Upper lobe of left lung (tissue), 6 donors: ENCODE data around the gene CTNNBL1. TPM values are rescaled to one million over a fixed set of nuclear protein-coding genes. Genes with fewer than 3 reads are reported as not detected.
"Not testable (repeated sequence)": the region's sequence is repeated elsewhere in the genome, so short reads cannot be mapped to it uniquely, and the experiment has no call there.

Experiments
- ATAC-seq, 2 donors: fragments of 200-7000 bp; cut with Tn5 transposase; one replicate each; pipeline ENCODE4 v1.9.1; 2022; ENCODE audit warnings: mild to moderate bottlenecking in 2 of 2, moderate library complexity in 2 of 2; ENCODE audit not compliant: low FRiP score in 2 of 2
- DNase-seq, 2 donors: peaks; one replicate each; pipeline ENCODE4 v3.0.0-alpha.2; 2019 to 2020
- H3K27ac ChIP-seq, 4 donors: fragments of 200-600 bp; sonication (generic); one replicate each; pipeline ENCODE4 v1.5.1; 2016 to 2019
- H3K27me3 ChIP-seq, 4 donors: fragments of 200-600 bp; sonication (generic); one replicate each; pipeline ENCODE4 v1.5.1; 2017 to 2019
- H3K36me3 ChIP-seq, 4 donors: fragments of 200-600 bp; sonication (generic); one replicate each; pipeline ENCODE4 v1.5.1; 2016 to 2019
- H3K4me1 ChIP-seq, 4 donors: fragments of 200-600 bp; sonication (generic); one replicate each; pipeline ENCODE4 v1.5.1; 2018 to 2019
- H3K4me3 ChIP-seq, 4 donors: fragments of 200-600 bp; sonication (generic); one replicate each; pipeline ENCODE4 v1.5.1; 2017 to 2019; ENCODE audit warnings: mild to moderate bottlenecking in 2 of 4, moderate library complexity in 1 of 4
- H3K9me3 ChIP-seq, 4 donors: fragments of 200-600 bp; sonication (generic); one replicate each; pipeline ENCODE4 v1.5.1; 2018 to 2019
- EP300 ChIP-seq, 4 donors: sonication (generic); formaldehyde crosslinking; IDR thresholded peaks; one replicate each; pipeline ENCODE4 v1.5.1; 2017; ENCODE audit warnings: antibody characterized with exemption in 4 of 4, control low read depth in 2 of 4
- POLR2A ChIP-seq, 4 donors: fragments of 450-650 bp; IDR thresholded peaks; one replicate each; pipeline ENCODE4 v1.5.1; 2016 to 2017; ENCODE audit warnings: antibody characterized with exemption in 4 of 4, mild to moderate bottlenecking in 2 of 4
- POLR2AphosphoS5 ChIP-seq, 2 donors: sonication (generic); formaldehyde crosslinking; IDR thresholded peaks; one replicate each; pipeline ENCODE4 v1.5.1; 2017; ENCODE audit warnings: antibody characterized with exemption in 2 of 2
- WGBS, 2 donors: methylation state at CpG; one replicate each; pipeline ENCODE4 v1.1.5; 2017 to 2018; 5-methylcytosine and 5-hydroxymethylcytosine counted together
- total RNA-seq, 6 donors: library from RNA; depleted of rRNA in 4 of 6; stranded (reverse); fragments of >200 nt in 4 of 6; gene quantifications; one replicate each; pipeline versions ENCODE4 v1.1.0 to v1.2.1, GENCODE V29; 2016 to 2021
- TF ChIP-seq, protein P1 (sequence below), 6 experiments: fragments of 450-650 bp in 4 of 6; fragments of 200-600 bp in 2 of 6; sonication (generic) in 2 of 6; IDR thresholded peaks; one replicate each; pipeline ENCODE4 v1.5.1; 2016 to 2019; ENCODE audit warnings: antibody characterized with exemption in 6 of 6
- donor health status: DM: no; HTN: no; CAD: no; lungs with moderate emphysema.
- donor health status: DM: no; HTN: yes; CAD: no; lungs with severe emphysema.

Gene CTNNBL1
- total RNA-seq, 6 donors from 2014 or later: 25.1 to 61.0 (median 29.1) TPM

DNA sequence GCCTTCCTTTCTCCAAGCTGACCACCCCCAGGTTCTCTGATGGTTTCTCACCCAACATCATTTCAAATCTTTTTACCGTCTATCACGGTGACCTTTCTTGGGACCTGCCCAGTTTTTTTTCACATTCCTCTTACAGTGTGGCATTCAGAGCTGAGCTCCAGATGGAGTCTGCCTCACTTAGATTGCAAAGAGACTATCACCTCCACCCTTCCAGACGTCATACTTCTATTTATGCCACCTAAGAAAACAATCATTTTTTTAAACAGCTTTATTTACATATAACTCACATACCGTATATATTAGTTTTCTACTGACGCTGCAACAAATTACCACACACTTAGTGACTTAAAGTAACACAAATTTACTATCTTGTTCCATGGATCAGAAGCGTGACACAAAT is 32.3 kb upstream of the CTNNBL1 start:
- Histone ChIP-seq H3K27me3 (no peaks in the 10 kb centered on the region), H3K4me3 (no peak overlapping the region), H3K36me3 (no peaks in the 10 kb centered on the region), H3K27ac (no peak overlapping the region), H3K4me1 (no peaks in the 10 kb centered on the region), H3K9me3 (no peaks in the 10 kb centered on the region)
- 75 to 78% methylated on average over 6 of the region's 6 CpGs for WGBS, 2 donors
- TF ChIP-seq, protein P1, sequence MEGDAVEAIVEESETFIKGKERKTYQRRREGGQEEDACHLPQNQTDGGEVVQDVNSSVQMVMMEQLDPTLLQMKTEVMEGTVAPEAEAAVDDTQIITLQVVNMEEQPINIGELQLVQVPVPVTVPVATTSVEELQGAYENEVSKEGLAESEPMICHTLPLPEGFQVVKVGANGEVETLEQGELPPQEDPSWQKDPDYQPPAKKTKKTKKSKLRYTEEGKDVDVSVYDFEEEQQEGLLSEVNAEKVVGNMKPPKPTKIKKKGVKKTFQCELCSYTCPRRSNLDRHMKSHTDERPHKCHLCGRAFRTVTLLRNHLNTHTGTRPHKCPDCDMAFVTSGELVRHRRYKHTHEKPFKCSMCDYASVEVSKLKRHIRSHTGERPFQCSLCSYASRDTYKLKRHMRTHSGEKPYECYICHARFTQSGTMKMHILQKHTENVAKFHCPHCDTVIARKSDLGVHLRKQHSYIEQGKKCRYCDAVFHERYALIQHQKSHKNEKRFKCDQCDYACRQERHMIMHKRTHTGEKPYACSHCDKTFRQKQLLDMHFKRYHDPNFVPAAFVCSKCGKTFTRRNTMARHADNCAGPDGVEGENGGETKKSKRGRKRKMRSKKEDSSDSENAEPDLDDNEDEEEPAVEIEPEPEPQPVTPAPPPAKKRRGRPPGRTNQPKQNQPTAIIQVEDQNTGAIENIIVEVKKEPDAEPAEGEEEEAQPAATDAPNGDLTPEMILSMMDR (IDR thresholded peaks at IDR 0.05): no peak
- TF ChIP-seq POLR2AphosphoS5 (IDR thresholded peaks at IDR 0.05) (no peak), EP300 (IDR thresholded peaks at IDR 0.05) (no peak), POLR2A (IDR thresholded peaks at IDR 0.05) (no peak)
- ATAC-seq: no peak
- no peak for DNase-seq

DNA sequence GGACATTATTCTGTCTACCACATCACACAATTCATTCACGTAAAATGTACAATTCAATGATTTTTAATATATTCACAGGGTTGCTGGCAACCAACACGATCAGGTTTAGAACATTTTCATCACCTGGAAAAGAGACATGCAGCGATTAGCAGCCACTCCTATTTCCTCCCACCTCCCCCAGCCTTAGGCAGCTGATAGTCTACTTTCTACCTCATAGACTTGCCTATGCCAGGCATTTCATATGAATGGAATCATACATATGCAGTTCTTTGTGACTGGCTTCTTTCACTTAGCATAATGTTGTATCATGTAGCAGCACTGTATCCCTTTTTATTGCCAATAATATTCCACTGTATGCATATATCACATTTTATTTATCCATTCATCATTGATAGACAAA is 31.5 kb upstream of the CTNNBL1 start:
- H3K27me3 ChIP-seq: no peaks in the 10 kb centered on the region
- TF ChIP-seq POLR2A (IDR thresholded peaks at IDR 0.05) (no peak), EP300 (IDR thresholded peaks at IDR 0.05) (no peak), POLR2AphosphoS5 (IDR thresholded peaks at IDR 0.05) (no peak)
- TF ChIP-seq, protein P1 (IDR thresholded peaks at IDR 0.05): no peak
- no peak overlapping the region for H3K4me3 ChIP-seq
- no peaks in the 10 kb centered on the region for H3K36me3 ChIP-seq
- no peak for DNase-seq
- no peaks in the 10 kb centered on the region for H3K9me3 ChIP-seq
- H3K4me1 ChIP-seq: no peaks in the 10 kb centered on the region
- ATAC-seq: no peak
- no peak overlapping the region for H3K27ac ChIP-seq
- 62 to 78% methylated on average over 3 of the region's 3 CpGs for WGBS, 2 donors

DNA sequence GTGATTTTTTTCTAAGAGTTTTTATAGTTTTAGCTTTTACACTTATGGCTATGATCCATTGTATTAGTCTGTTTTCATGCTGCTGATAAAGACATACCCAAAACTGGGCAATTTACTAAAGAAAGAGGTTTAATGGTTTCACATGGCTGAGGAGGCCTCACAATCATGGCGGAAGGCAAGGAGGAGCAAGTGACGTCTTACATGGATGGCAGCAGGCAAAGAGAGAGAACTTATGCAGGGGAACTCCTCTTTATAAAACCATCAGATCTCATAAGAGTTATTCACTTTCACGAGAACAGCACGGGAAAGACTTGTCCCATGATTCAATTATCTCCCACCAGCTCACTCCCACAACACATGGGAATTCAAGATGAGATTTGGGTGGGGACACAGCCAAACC is 29.2 kb upstream of the CTNNBL1 start:
- H3K9me3 ChIP-seq, DNase-seq, H3K36me3 ChIP-seq, H3K4me3 ChIP-seq, H3K27ac ChIP-seq, H3K4me1 ChIP-seq, H3K27me3 ChIP-seq, ATAC-seq: not testable (repeated sequence)
- WGBS, 2 donors: 96 to 97% methylated on average over 4 of the region's 4 CpGs

DNA sequence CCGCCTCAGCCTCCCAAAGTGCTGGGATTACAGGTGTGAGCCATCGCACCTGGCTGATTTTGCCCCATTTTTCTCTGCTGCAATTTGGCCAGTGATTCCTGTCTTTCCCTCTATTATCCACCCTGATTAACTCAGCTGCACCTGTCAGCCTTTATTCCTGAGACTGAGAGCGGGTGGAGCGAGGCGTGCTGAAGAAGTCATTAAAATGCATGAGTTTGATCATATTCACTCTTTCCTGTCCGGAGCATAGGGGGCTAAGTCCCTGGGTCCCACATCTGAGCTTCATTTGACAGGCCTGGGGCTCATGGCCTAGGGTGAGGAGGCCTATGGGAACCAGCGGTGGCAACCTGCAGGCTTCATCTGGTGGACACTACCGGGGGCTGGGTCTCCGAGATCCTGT is 25.7 kb upstream of the CTNNBL1 start:
- no peak overlapping the region for H3K27ac ChIP-seq
- WGBS, 2 donors: 90 to 97% methylated on average over 9 of the region's 9 CpGs
- DNase-seq (no peak), ATAC-seq (no peak)
- H3K36me3 ChIP-seq: no peaks in the 10 kb centered on the region
- H3K9me3 ChIP-seq: no peaks in the 10 kb centered on the region
- H3K4me1 ChIP-seq: peaks cover 0 to 6% (median 0%) of the 10 kb centered on the region in 4 donors
- H3K27me3 ChIP-seq: no peaks in the 10 kb centered on the region
- TF ChIP-seq, protein P1 (IDR thresholded peaks at IDR 0.05): no peak
- TF ChIP-seq POLR2A (IDR thresholded peaks at IDR 0.05) (no peak), EP300 (IDR thresholded peaks at IDR 0.05) (no peak), POLR2AphosphoS5 (IDR thresholded peaks at IDR 0.05) (no peak)
- no peak overlapping the region for H3K4me3 ChIP-seq

DNA sequence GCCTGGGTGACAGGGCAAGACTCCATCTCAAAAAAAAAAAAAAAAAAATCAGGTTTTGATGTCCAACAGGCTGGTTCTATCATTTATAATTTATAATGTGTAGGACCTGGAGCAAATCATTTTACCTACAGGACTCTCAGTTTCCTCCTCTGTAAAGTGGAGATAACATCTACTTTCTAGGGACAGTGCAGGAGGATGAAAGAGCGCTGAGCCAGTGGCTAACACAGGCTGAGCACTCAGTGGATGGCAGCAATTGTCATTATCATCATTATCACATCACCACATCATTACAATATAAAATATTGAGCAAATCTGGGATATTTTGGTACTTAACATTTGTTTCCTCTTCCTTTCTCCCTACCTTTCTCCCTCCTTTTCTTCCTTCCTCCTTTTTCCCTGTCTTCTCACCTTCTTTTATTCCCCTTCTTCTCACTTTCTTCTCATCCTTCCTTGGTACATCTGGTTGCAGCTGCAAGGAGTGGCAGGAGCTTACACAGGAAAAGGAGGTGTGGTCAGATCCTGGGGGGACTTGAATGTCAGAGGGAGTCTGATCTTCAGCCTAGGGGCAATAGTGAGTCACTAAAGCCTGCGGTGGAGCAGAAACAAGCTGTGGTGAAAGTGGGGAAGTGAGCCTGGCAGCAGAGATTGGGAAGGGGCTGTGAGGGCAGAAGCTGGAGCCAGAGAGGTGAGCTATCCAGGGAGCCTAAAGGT is 24.6 kb upstream of the CTNNBL1 start:
- Histone ChIP-seq H3K36me3 (no peaks in the 10 kb centered on the region), H3K9me3 (no peaks in the 10 kb centered on the region), H3K4me3 (no peak overlapping the region), H3K27ac (no peak overlapping the region), H3K27me3 (no peaks in the 10 kb centered on the region), H3K4me1 (peaks cover 0 to 6% (median 0%) of the 10 kb centered on the region in 4 donors)
- TF ChIP-seq POLR2AphosphoS5 (IDR thresholded peaks at IDR 0.05) (no peak), EP300 (IDR thresholded peaks at IDR 0.05) (no peak), POLR2A (IDR thresholded peaks at IDR 0.05) (no peak)
- TF ChIP-seq, protein P1 (IDR thresholded peaks at IDR 0.05): no peak
- 54 to 61% methylated on average over 2 of the region's 2 CpGs for WGBS, 2 donors
- no peak for ATAC-seq
- DNase-seq: no peak
